GM23338 (cell line): ENCODE data around the gene SCGB1D4. TPM values are rescaled to one million over a fixed set of nuclear protein-coding genes. Genes with fewer than 3 reads are reported as not detected.

ENCODE experiments used
- ATAC-seq: fragments of 200-7000 bp; cut with Tn5 transposase; 3 replicates; pipeline ENCODE4 v1.9.1; 2020
- DNase-seq: peaks from one replicate; pipeline ENCODE4 v3.0.0-alpha.2; 2015; ENCODE audit warnings: low spot score
- H2AFZ ChIP-seq: fragments of 200-600 bp; sonication (generic); 2 replicates; pipeline ENCODE4 v1.8.0; 2016; ENCODE audit warnings: antibody characterized with exemption, mild to moderate bottlenecking, moderate library complexity
- H3F3A ChIP-seq: fragments of 200-600 bp; sonication (generic); replicated peaks from 2 replicates; pipeline ENCODE4 v1.8.0; 2017; ENCODE audit warnings: antibody characterized with exemption, mixed run types, low read depth
- H3K27ac ChIP-seq: fragments of 200-600 bp; sonication (generic); 2 replicates; pipeline ENCODE4 v1.6.1; 2016; ENCODE audit warnings: low read depth
- H3K27me3 ChIP-seq: fragments of 200-600 bp; sonication (generic); 2 replicates; pipeline ENCODE4 v1.8.0; 2016; ENCODE audit warnings: mild to moderate bottlenecking, mixed run types, moderate library complexity; ENCODE audit not compliant: insufficient read depth
- H3K36me3 ChIP-seq: fragments of 200-600 bp; sonication (generic); 2 replicates; pipeline ENCODE4 v1.8.0; 2016; ENCODE audit warnings: mild to moderate bottlenecking; ENCODE audit not compliant: insufficient read depth
- H3K4me1 ChIP-seq: fragments of 200-600 bp; sonication (generic); 2 replicates; pipeline ENCODE4 v1.8.0; 2016; ENCODE audit warnings: mild to moderate bottlenecking, moderate library complexity; ENCODE audit not compliant: insufficient read depth
- H3K4me2 ChIP-seq: fragments of 200-600 bp; sonication (generic); 2 replicates; pipeline ENCODE4 v1.7.1; 2017; ENCODE audit warnings: mixed run types
- H3K4me3 ChIP-seq: fragments of 200-600 bp; sonication (generic); 2 replicates; pipeline ENCODE4 v1.6.1; 2016; ENCODE audit warnings: mixed run types
- H3K79me2 ChIP-seq: fragments of 200-600 bp; sonication (generic); replicated peaks from 2 replicates; pipeline ENCODE4 v1.8.0; 2017; ENCODE audit warnings: mild to moderate bottlenecking; ENCODE audit not compliant: insufficient read depth
- H3K9me2 ChIP-seq: fragments of 200-600 bp; sonication (generic); 2 replicates; pipeline ENCODE4 v1.8.0; 2017; ENCODE audit not compliant: insufficient read depth
- H4K20me1 ChIP-seq: fragments of 200-600 bp; sonication (generic); replicated peaks from 2 replicates; pipeline ENCODE4 v1.8.0; 2017; ENCODE audit warnings: mild to moderate bottlenecking; ENCODE audit not compliant: insufficient read depth
- H3K27ac Mint-ChIP-seq: 2 replicates; pipeline ENCODE4 v1.8.0; 2020; ENCODE audit warnings: inconsistent platforms, mild to moderate bottlenecking, moderate library complexity, mixed read lengths
- H3K27me3 Mint-ChIP-seq: 3 replicates; pipeline ENCODE4 v1.8.0; 2022; ENCODE audit warnings: low read depth, mild to moderate bottlenecking, moderate library complexity, mixed read lengths, inconsistent platforms; ENCODE audit not compliant: insufficient read depth, poor library complexity
- H3K36me3 Mint-ChIP-seq: 3 replicates; pipeline ENCODE4 v1.8.0; 2021; ENCODE audit warnings: low read depth, mild to moderate bottlenecking, inconsistent platforms, moderate library complexity, mixed read lengths
- H3K4me1 Mint-ChIP-seq: 3 replicates; pipeline ENCODE4 v1.8.0; 2020; ENCODE audit warnings: mild to moderate bottlenecking, inconsistent platforms, mixed read lengths
- H3K4me3 Mint-ChIP-seq: 3 replicates; pipeline ENCODE4 v1.8.0; 2021; ENCODE audit warnings: moderate library complexity, mild to moderate bottlenecking, inconsistent platforms, mixed read lengths
- H3K9me3 Mint-ChIP-seq: 3 replicates; pipeline ENCODE4 v1.8.0; 2020; ENCODE audit warnings: moderate library complexity, mild to moderate bottlenecking, inconsistent platforms, mixed read lengths
- CREB1 ChIP-seq: fragments of 250-450 bp; sonication (Bioruptor Pico); IDR thresholded peaks from 2 replicates; pipeline ENCODE4 v1.5.0; 2020; ENCODE audit warnings: low read depth, mild to moderate bottlenecking, moderate library complexity
- EZH2 ChIP-seq: fragments of 200-600 bp; sonication (generic); IDR thresholded peaks from one replicate; pipeline ENCODE4 v1.8.0; 2017; ENCODE audit warnings: antibody characterized with exemption, mild to moderate bottlenecking, low read depth; ENCODE audit not compliant: unreplicated experiment
- EZH2phosphoT487 ChIP-seq: fragments of 200-600 bp; sonication (generic); IDR thresholded peaks from one replicate; pipeline ENCODE4 v1.8.1; 2018; ENCODE audit warnings: antibody characterized with exemption; ENCODE audit not compliant: unreplicated experiment
- JUNB ChIP-seq: IDR thresholded peaks from one replicate; pipeline ENCODE4 v1.6.1; 2016; ENCODE audit warnings: antibody characterized with exemption; ENCODE audit not compliant: unreplicated experiment
- STAT1 ChIP-seq: IDR thresholded peaks from one replicate; pipeline ENCODE4 v1.6.1; 2016; ENCODE audit warnings: antibody characterized with exemption; ENCODE audit not compliant: unreplicated experiment
- ZNF114 ChIP-seq: fragments of 250-450 bp; sonication (Bioruptor Pico); IDR thresholded peaks from 2 replicates; pipeline ENCODE4 v1.5.0; 2020; ENCODE audit warnings: mild to moderate bottlenecking, moderate library complexity
- polyA plus RNA-seq: library from polyadenylated mRNA; unstranded; fragments of >200 nt; fragmentation: Nextera tagmentation; extraction: Ambion mirVana; gene quantifications from 2 replicates; pipeline ENCODE4 v1.2.1, GENCODE V29; 2016
- total RNA-seq: library from RNA; depleted of rRNA; stranded (reverse); fragments of >200 nt; shearing (Covaris generic); gene quantifications from 2 replicates; pipeline ENCODE4 v1.2.3, GENCODE V29; 2014
- TF ChIP-seq, protein P1 (sequence below): fragments of 250-450 bp; sonication (Bioruptor Pico); IDR thresholded peaks from 2 replicates; pipeline ENCODE4 v1.5.0; 2020; ENCODE audit warnings: mild to moderate bottlenecking, moderate library complexity
- TF ChIP-seq, protein P2 (sequence below), 2 experiments: fragments of 200-600 bp in 1 of 2; sonication (generic) in 1 of 2; conservative IDR thresholded peaks; 2 replicates each; pipeline versions ENCODE4 v1.5.1 to v1.6.1; 2016 to 2017; ENCODE audit warnings: antibody characterized with exemption in 2 of 2, low read depth in 2 of 2, mild to moderate bottlenecking in 2 of 2, moderate library complexity in 1 of 2

SCGB1D4 gene
- total and polyA plus RNA-seq, 2 experiments from 2014 or later, result not detected

DNA sequence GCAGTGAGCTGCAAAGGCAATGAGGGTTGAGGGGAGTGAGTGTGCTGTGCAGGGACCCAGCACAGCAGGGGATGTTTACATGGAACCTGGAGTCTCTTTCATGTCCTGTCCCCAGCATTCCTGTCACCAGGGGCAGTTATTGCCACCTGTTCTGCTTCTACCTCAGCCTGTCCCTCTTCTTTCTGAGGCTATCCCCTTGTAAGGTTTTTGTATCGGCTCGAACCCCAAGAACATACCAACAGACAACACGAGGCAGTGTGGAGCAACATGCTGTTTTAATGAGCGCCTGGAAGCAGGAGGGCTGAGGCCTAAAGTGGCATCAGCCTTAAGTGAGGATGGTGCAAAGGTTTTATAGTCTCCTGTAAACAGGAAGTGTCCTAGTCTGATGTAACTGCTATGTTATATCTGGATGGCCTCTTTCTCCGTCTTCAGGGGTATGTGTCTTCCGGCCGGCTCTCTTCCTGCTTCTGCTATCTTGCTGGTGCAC lies 25.0 kb downstream of the SCGB1D4 start:
- H3K27me3 Mint-ChIP-seq, result no peaks in the 10 kb centered on the region
- Histone ChIP-seq H2AFZ (no peak overlapping the region), H3F3A (no peaks in the 10 kb centered on the region), H3K27me3 (no peaks in the 10 kb centered on the region), H3K4me2 (no peak overlapping the region), H4K20me1 (no peaks in the 10 kb centered on the region), H3K4me3 (no peak overlapping the region), H3K4me1 (no peaks in the 10 kb centered on the region), H3K36me3 (no peaks in the 10 kb centered on the region; the same call in 1 of the 2 replicates), H3K9me2 (no peaks in the 10 kb centered on the region), H3K79me2 (no peaks in the 10 kb centered on the region), H3K27ac (no peak overlapping the region)
- peaks cover 23% of the 10 kb centered on the region for H3K9me3 Mint-ChIP-seq
- peak; percentile 27 for DNase-seq
- H3K4me1 Mint-ChIP-seq, result 0 out of 3 replicates have a peak, but pooled peaks cover 2% of the 10 kb centered on the region
- peak; percentile 56 for ATAC-seq
- TF ChIP-seq, protein P1, sequence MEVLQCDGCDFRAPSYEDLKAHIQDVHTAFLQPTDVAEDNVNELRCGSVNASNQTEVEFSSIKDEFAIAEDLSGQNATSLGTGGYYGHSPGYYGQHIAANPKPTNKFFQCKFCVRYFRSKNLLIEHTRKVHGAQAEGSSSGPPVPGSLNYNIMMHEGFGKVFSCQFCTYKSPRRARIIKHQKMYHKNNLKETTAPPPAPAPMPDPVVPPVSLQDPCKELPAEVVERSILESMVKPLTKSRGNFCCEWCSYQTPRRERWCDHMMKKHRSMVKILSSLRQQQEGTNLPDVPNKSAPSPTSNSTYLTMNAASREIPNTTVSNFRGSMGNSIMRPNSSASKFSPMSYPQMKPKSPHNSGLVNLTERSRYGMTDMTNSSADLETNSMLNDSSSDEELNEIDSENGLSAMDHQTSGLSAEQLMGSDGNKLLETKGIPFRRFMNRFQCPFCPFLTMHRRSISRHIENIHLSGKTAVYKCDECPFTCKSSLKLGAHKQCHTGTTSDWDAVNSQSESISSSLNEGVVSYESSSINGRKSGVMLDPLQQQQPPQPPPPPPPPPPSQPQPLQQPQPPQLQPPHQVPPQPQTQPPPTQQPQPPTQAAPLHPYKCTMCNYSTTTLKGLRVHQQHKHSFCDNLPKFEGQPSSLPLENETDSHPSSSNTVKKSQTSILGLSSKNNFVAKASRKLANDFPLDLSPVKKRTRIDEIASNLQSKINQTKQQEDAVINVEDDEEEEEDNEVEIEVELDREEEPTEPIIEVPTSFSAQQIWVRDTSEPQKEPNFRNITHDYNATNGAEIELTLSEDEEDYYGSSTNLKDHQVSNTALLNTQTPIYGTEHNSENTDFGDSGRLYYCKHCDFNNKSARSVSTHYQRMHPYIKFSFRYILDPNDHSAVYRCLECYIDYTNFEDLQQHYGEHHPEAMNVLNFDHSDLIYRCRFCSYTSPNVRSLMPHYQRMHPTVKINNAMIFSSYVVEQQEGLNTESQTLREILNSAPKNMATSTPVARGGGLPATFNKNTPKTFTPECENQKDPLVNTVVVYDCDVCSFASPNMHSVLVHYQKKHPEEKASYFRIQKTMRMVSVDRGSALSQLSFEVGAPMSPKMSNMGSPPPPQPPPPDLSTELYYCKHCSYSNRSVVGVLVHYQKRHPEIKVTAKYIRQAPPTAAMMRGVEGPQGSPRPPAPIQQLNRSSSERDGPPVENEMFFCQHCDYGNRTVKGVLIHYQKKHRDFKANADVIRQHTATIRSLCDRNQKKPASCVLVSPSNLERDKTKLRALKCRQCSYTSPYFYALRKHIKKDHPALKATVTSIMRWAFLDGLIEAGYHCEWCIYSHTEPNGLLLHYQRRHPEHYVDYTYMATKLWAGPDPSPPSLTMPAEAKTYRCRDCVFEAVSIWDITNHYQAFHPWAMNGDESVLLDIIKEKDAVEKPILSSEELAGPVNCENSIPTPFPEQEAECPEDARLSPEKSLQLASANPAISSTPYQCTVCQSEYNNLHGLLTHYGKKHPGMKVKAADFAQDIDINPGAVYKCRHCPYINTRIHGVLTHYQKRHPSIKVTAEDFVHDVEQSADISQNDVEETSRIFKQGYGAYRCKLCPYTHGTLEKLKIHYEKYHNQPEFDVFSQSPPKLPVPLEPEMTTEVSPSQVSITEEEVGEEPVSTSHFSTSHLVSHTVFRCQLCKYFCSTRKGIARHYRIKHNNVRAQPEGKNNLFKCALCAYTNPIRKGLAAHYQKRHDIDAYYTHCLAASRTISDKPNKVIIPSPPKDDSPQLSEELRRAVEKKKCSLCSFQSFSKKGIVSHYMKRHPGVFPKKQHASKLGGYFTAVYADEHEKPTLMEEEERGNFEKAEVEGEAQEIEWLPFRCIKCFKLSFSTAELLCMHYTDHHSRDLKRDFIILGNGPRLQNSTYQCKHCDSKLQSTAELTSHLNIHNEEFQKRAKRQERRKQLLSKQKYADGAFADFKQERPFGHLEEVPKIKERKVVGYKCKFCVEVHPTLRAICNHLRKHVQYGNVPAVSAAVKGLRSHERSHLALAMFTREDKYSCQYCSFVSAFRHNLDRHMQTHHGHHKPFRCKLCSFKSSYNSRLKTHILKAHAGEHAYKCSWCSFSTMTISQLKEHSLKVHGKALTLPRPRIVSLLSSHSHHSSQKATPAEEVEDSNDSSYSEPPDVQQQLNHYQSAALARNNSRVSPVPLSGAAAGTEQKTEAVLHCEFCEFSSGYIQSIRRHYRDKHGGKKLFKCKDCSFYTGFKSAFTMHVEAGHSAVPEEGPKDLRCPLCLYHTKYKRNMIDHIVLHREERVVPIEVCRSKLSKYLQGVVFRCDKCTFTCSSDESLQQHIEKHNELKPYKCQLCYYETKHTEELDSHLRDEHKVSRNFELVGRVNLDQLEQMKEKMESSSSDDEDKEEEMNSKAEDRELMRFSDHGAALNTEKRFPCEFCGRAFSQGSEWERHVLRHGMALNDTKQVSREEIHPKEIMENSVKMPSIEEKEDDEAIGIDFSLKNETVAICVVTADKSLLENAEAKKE (CRISPR knock-in tag), result no peak
- TF ChIP-seq, protein P2, sequence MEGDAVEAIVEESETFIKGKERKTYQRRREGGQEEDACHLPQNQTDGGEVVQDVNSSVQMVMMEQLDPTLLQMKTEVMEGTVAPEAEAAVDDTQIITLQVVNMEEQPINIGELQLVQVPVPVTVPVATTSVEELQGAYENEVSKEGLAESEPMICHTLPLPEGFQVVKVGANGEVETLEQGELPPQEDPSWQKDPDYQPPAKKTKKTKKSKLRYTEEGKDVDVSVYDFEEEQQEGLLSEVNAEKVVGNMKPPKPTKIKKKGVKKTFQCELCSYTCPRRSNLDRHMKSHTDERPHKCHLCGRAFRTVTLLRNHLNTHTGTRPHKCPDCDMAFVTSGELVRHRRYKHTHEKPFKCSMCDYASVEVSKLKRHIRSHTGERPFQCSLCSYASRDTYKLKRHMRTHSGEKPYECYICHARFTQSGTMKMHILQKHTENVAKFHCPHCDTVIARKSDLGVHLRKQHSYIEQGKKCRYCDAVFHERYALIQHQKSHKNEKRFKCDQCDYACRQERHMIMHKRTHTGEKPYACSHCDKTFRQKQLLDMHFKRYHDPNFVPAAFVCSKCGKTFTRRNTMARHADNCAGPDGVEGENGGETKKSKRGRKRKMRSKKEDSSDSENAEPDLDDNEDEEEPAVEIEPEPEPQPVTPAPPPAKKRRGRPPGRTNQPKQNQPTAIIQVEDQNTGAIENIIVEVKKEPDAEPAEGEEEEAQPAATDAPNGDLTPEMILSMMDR (conservative IDR thresholded peaks at IDR 0.05; ENCODE audit: low read depth in 2 of 2), result 0 out of 4 replicates have a peak, but pooled peaks of 1 of the 2 experiments have one; percentile 2
- H3K4me3 Mint-ChIP-seq, result no peak overlapping the region
- H3K27ac Mint-ChIP-seq, result no peak overlapping the region
- peaks cover 3% of the 10 kb centered on the region; the same call in 1 of the 3 replicates for H3K36me3 Mint-ChIP-seq

DNA sequence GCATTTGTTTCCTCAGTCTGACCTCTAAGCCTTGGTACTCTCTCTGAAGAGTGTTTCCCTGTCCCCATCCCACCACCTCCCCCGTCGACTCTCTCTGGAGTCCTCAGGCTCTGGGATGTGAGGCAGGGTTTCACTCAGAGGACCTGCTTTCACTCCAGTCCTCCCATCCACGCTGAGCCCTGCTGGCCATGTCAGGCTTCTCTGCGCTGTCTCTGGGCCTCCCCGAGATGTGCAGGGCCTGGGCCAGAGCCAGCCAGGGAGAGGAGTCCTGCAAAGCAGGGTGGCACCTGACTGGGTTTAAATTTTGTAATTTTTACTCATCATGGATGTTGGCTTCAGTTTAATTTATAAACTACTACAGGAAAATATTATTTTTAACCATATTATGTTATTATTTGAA lies 25.6 kb downstream of the SCGB1D4 start:
- no peaks in the 10 kb centered on the region; the same call in 1 of the 2 replicates for H3K36me3 ChIP-seq
- no peaks in the 10 kb centered on the region for H3F3A ChIP-seq
- ATAC-seq (peak; percentile 62), DNase-seq (no peak)
- no peaks in the 10 kb centered on the region for H4K20me1 ChIP-seq
- no peaks in the 10 kb centered on the region for H3K79me2 ChIP-seq
- H2AFZ ChIP-seq, result no peak overlapping the region
- H3K4me2 ChIP-seq, result no peak overlapping the region
- Mint-ChIP-seq H3K27ac (no peak overlapping the region), H3K9me3 (peaks cover 23% of the 10 kb centered on the region), H3K4me1 (0 out of 3 replicates have a peak, but pooled peaks cover 2% of the 10 kb centered on the region), H3K4me3 (no peak overlapping the region), H3K27me3 (no peaks in the 10 kb centered on the region), H3K36me3 (peaks cover 3% of the 10 kb centered on the region; the same call in 1 of the 3 replicates)
- no peaks in the 10 kb centered on the region for H3K4me1 ChIP-seq
- no peaks in the 10 kb centered on the region for H3K27me3 ChIP-seq
- no peaks in the 10 kb centered on the region for H3K9me2 ChIP-seq
- H3K27ac ChIP-seq, result no peak overlapping the region
- no peak overlapping the region for H3K4me3 ChIP-seq
- no peak for TF ChIP-seq EZH2phosphoT487
- no peak for TF ChIP-seq JUNB
- TF ChIP-seq ZNF114 (CRISPR knock-in tag), result no peak
- TF ChIP-seq CREB1 (CRISPR knock-in tag), result no peak
- TF ChIP-seq EZH2, result no peak
- TF ChIP-seq STAT1, result no peak
